GM19463 (cell line): ENCODE data around the gene INPP5D.
A peak's percentile ranks its signal among the peaks of the same experiment; 100 is the strongest.
"Not testable (repeated sequence)": the region's sequence is repeated elsewhere in the genome, so short reads cannot be mapped to it uniquely, and the experiment has no call there.

ENCODE experiments used
- ATAC-seq: cut with Tn5 transposase; IDR thresholded peaks from one replicate; pipeline ENCODE4 v1.9.1; 2021; ENCODE audit warnings: mild to moderate bottlenecking, moderate library complexity; ENCODE audit not compliant: unreplicated experiment

The INPP5D gene

GRCh38 chr2:233112776-233113452, 52.8 kb downstream of the INPP5D start:
- ATAC-seq, result no peak

DNA sequence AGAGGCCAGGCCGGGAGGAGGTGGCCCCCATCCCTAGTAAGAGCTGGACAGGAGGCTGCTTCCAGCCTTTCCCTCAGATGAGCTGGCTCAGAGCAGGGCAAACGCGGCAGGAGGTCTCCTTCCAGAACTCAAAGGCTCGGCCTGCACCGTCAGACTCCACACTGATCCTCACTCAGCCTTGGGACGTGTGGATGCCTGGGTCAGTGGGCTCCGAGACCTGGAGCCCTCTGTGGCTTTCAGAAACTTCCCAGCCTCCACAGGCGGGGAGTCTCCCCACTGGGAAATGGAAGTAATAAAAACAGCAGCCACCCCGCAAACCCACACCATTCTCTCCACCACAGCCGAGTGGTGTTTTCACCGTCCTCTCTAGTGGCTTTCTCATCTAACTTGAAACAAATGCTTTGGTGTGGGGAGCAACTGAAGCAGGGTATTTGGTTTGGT, 54.3 kb downstream of the INPP5D start:
- no peak for ATAC-seq

- no peak for ATAC-seq
These were observed 55.0 kb downstream of the INPP5D start for GRCh38 chr2:233115121-233115520.

GRCh38 chr2:233115741-233116140, 55.6 kb downstream of the INPP5D start:
- no peak for ATAC-seq

- no peak for ATAC-seq
These were observed 56.8 kb downstream of the INPP5D start for GRCh38 chr2:233116946-233117345.

DNA sequence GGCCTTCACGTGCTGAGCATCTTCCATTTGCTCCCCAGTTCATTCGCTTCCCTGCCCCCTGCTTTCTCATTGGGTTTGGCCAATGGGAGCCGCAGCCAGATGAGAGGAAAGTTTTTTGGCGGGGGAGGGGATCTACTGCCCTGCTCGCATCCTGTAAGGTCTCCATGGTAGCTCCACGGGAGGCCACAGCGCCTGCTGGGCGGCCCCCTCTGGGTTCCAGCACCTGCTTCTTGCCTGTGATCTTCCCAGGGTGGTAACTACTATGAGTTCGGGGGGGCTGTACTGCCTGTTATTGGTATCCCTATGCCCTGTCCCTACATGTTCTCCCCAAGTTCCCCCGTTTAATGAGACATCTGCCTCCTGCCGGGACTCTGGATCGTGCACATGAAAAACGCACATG, 57.2 kb downstream of the INPP5D start:
- ATAC-seq, result no peak

DNA sequence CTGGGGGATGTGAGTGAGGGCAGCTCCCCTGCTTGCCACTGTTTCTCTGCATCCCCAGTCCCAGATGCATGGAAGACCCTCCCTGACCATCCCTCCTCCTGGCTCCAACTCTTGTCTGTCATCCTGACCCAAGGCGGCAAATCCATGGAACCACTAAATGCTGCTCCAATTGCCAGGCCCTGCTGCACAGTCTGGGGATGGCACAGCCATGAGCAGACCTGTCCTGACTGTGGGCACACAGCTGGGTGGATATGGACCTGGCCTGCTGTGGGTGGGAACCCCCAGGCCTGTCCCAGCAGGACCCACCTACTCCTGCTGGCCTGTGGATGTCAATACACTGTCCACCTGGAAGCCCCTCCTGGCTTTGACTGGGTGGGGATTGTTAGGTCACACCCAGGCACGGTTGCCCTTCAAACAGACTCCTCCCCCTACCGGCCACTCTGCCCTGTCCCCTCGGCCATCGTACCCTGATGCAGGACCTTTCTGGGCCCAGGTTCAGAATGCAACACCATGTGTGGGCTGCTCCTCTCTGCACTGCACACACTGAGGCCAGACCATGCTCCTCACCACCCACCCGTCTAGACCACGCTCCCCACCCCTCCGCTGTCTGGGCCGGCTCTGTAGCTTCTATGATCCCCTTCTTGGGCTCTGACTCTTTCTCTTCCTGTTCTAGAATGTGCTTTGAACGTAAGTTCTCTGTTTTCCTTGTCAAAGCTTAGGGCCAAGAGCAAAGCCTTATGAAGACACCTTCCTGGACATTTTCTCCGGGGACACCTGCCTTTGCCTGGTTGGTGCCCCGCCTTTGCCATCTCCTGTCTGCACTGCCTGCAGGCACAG, 57.9 kb downstream of the INPP5D start:
- no peak for ATAC-seq

GRCh38 chr2:233118648-233119000, 58.5 kb downstream of the INPP5D start:
- no peak for ATAC-seq

DNA sequence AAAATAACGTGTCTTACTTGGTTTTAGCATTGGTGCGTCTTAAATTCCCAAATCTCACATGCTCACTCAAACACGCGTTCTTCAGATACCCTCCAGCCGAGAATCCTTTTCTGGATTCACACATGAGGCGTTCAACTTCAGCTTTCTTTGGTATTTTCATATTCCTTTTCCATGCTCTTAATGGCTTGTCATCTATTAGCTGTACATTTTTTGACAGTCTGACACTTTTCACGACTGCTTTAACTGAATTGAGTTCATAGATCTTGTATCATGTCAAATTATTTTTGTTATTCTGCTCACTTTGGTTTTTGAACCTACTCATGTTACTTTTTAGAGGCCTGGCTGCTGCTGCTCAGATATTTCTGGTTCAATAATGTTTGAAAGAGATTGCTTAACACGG, 59.0 kb downstream of the INPP5D start:
- no peak for ATAC-seq

GRCh38 chr2:233119806-233120205, 59.7 kb downstream of the INPP5D start:
- no peak for ATAC-seq

- ATAC-seq, result no peak
These were observed 60.3 kb downstream of the INPP5D start for GRCh38 chr2:233120459-233120858.

- no peak for ATAC-seq
These were observed 61.7 kb downstream of the INPP5D start for GRCh38 chr2:233121856-233122255.

DNA sequence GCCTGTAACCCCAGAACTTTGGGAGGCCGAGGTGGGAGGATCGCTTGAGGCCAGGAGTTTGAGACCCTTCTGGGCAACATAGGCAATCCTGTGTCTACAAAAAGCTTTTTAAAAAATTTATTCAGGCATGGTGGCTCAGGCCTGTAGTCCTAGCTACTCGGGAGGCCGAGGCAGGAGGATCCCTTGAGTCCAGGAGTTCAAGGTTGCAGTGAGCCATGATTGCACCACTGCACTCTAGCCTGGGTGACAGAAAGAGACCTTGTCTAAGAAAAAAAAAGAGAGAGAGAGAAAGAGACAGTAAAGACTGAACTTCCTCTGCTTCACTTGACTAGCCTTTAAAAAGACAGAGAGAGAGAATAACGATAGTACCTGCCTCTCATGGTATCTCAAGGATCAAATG, 62.4 kb downstream of the INPP5D start:
- ATAC-seq, result no peak

DNA sequence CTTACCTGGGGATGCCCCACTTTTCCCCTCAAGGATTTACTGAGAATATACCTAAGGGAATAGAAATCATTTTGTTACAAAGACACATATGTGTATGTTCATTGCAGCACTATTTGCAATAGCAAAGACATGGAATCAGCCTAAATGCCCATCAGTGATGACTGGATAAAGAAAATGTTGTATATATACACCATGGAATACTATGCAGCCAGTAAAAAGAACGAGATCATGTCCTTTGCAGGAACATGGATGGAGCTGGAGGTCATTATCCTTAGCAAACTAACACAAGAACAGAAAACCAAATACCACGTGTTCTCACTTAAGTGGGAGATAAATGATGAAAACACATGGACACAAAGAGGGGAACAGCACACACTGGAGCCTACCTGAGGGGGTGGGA, 63.4 kb downstream of the INPP5D start:
- not testable (repeated sequence) for ATAC-seq

- ATAC-seq, result peak; percentile 90
These were observed 64.4 kb downstream of the INPP5D start for GRCh38 chr2:233124421-233125080.

DNA sequence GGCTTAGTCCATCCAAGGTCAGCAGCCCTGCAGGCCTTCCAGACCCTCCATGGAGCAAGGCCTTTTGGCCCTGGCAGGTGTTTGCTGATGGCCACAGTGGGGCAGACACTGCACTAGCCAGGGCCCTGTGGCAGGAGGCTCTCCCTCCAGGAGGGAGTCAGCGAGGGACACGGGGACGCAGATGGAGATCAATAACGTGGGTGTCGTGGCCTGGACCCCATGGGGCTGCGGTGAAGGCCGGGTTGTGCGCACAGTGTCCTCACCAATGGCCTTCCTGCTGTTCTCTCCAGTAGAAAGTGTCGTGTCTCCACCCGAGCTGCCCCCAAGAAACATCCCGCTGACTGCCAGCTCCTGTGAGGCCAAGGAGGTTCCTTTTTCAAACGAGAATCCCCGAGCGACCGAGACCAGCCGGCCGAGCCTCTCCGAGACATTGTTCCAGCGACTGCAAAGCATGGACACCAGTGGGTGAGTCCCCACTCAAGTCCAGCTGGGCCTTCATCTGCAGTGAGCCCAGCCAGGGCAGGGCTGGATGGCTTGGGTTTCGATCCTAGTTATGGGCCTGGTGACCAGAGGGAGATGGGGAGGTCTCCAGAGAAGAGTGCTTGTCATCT, 65.4 kb downstream of the INPP5D start:
- no peak for ATAC-seq

GRCh38 chr2:233129351-233129978, 69.3 kb downstream of the INPP5D start:
- ATAC-seq, result no peak

GRCh38 chr2:233130024-233130423, 69.9 kb downstream of the INPP5D start:
- no peak for ATAC-seq

GRCh38 chr2:233130481-233131020, 70.4 kb downstream of the INPP5D start:
- ATAC-seq, result no peak

GRCh38 chr2:233131936-233132720, 72.0 kb downstream of the INPP5D start:
- no peak for ATAC-seq
